Type B pancreatic cell (in vitro differentiated cells): Measurements from ENCODE around the gene CTNND2. TPM values are rescaled to one million over a fixed set of nuclear protein-coding genes. Genes with fewer than 3 reads are reported as not detected.

ENCODE experiments used
- DNase-seq: peaks from one replicate; pipeline ENCODE4 v3.0.0; 2021; ENCODE audit warnings: mixed read lengths; ENCODE audit not compliant: unreplicated experiment; ENCODE audit errors: extremely low spot score
- H3K27ac Mint-ChIP-seq: 2 replicates; pipeline ENCODE4 v1.8.0; 2021; ENCODE audit warnings: mild to moderate bottlenecking, mixed read lengths
- H3K27me3 Mint-ChIP-seq: 2 replicates; pipeline ENCODE4 v1.8.0; 2021; ENCODE audit warnings: mixed read lengths
- H3K36me3 Mint-ChIP-seq: 2 replicates; pipeline ENCODE4 v1.8.0; 2021; ENCODE audit warnings: mixed read lengths
- H3K4me1 Mint-ChIP-seq: one replicate; pipeline ENCODE4 v1.8.0; 2021; ENCODE audit warnings: mixed read lengths; ENCODE audit not compliant: unreplicated experiment
- H3K4me3 Mint-ChIP-seq: 2 replicates; pipeline ENCODE4 v1.8.0; 2021; ENCODE audit warnings: mild to moderate bottlenecking, mixed read lengths
- H3K9me3 Mint-ChIP-seq: 2 replicates; pipeline ENCODE4 v1.8.0; 2021; ENCODE audit warnings: mixed read lengths
- CTCF ChIP-seq: fragments of 200-600 bp; sonication (generic); conservative IDR thresholded peaks from 2 replicates; pipeline ENCODE4 v1.5.0; 2021; ENCODE audit warnings: antibody characterized with exemption, mild to moderate bottlenecking
- total RNA-seq: library from RNA; stranded (reverse); gene quantifications from 2 replicates; pipeline ENCODE4 v1.2.1, GENCODE V29; 2021; ENCODE audit warnings: low replicate concordance

CTNND2 gene
- total RNA-seq, 1 donor from 2014 or later, result 49.5 TPM

GRCh38 chr5:11292648-11293356 is 611.4 kb downstream of the CTNND2 start:
- Mint-ChIP-seq H3K4me3 (no peak overlapping the region), H3K27ac (no peak overlapping the region), H3K27me3 (no peaks in the 10 kb centered on the region), H3K9me3 (no peaks in the 10 kb centered on the region), H3K4me1 (no peaks in the 10 kb centered on the region), H3K36me3 (no peaks in the 10 kb centered on the region)
- DNase-seq, result no peak
- TF ChIP-seq CTCF, result no peak

- no peak for DNase-seq
- Mint-ChIP-seq H3K27ac (no peak overlapping the region), H3K4me3 (no peak overlapping the region), H3K27me3 (no peaks in the 10 kb centered on the region), H3K4me1 (no peaks in the 10 kb centered on the region), H3K9me3 (peaks cover 7% of the 10 kb centered on the region), H3K36me3 (peaks cover 5% of the 10 kb centered on the region)
- no peak for TF ChIP-seq CTCF
These were observed 614.5 kb downstream of the CTNND2 start for GRCh38 chr5:11289733-11290132.

- Mint-ChIP-seq H3K9me3 (peaks cover 11% of the 10 kb centered on the region), H3K27me3 (no peaks in the 10 kb centered on the region), H3K4me3 (no peak overlapping the region), H3K36me3 (peaks cover 5% of the 10 kb centered on the region), H3K27ac (no peak overlapping the region), H3K4me1 (no peaks in the 10 kb centered on the region)
- no peak for DNase-seq
- TF ChIP-seq CTCF, result no peak
These were observed 615.0 kb downstream of the CTNND2 start for GRCh38 chr5:11289208-11289607.

GRCh38 chr5:11281842-11282241 is 622.4 kb downstream of the CTNND2 start:
- Mint-ChIP-seq H3K36me3 (peaks cover 13% of the 10 kb centered on the region), H3K27me3 (no peaks in the 10 kb centered on the region), H3K27ac (no peak overlapping the region), H3K9me3 (peaks cover 17% of the 10 kb centered on the region), H3K4me3 (no peak overlapping the region), H3K4me1 (no peaks in the 10 kb centered on the region)
- DNase-seq, result no peak
- no peak for TF ChIP-seq CTCF

- no peaks in the 10 kb centered on the region for H3K27me3 Mint-ChIP-seq
- H3K9me3 Mint-ChIP-seq, result peaks cover 11% of the 10 kb centered on the region
- H3K4me3 Mint-ChIP-seq, result no peak overlapping the region
- H3K4me1 Mint-ChIP-seq, result no peaks in the 10 kb centered on the region
- H3K36me3 Mint-ChIP-seq, result peaks cover 9% of the 10 kb centered on the region
- DNase-seq, result no peak
- TF ChIP-seq CTCF, result no peak
- H3K27ac Mint-ChIP-seq, result no peak overlapping the region
These were observed 626.9 kb downstream of the CTNND2 start for GRCh38 chr5:11277323-11277722.
